Right atrium auricular region (tissue), 2 donors: ENCODE measurements around the gene LACTBL1. TPM values are rescaled to one million over a fixed set of nuclear protein-coding genes. Genes with fewer than 3 reads are reported as not detected.

Experiments used
- DNase-seq: peaks from one replicate; pipeline ENCODE4 v3.0.0-alpha.2; 2019; ENCODE audit warnings: low spot score
- H3K27ac ChIP-seq, 2 donors: fragments of 200-600 bp; sonication (generic); 1 replicate in 1 of 2; 2 replicates in 1 of 2; pipeline ENCODE4 v1.5.1; 2016 to 2019
- H3K27me3 ChIP-seq, 2 donors: fragments of 200-600 bp; sonication (generic); one replicate each; pipeline versions ENCODE4 v1.5.1 to v1.6.0; 2017 to 2019
- H3K36me3 ChIP-seq: fragments of 200-600 bp; sonication (generic); one replicate; pipeline ENCODE4 v1.5.1; 2016
- H3K4me1 ChIP-seq, 2 donors: fragments of 200-600 bp; sonication (generic); one replicate each; pipeline versions ENCODE4 v1.5.1 to v1.6.0; 2017 to 2019
- H3K4me3 ChIP-seq, 2 donors: fragments of 200-600 bp; sonication (generic); 1 replicate in 1 of 2; 2 replicates in 1 of 2; pipeline ENCODE4 v1.5.1; 2017 to 2019; ENCODE audit warnings: mild to moderate bottlenecking in 1 of 2, moderate library complexity in 1 of 2
- H3K9me3 ChIP-seq, 2 donors: fragments of 200-600 bp; sonication (generic); one replicate each; pipeline ENCODE4 v1.5.1; 2019
- total RNA-seq, 2 donors: library from RNA; depleted of rRNA; stranded (reverse); fragments of >200 nt; gene quantifications; one replicate each; pipeline ENCODE4 v1.1.0, GENCODE V29; 2016
- TF ChIP-seq, protein P1 (sequence below), 2 donors: fragments of 200-600 bp; sonication (generic); IDR thresholded peaks; one replicate each; pipeline ENCODE4 v1.5.1; 2019; ENCODE audit warnings: antibody characterized with exemption in 2 of 2

LACTBL1 gene
- total RNA-seq, 2 donors from 2014 or later: not detected

DNA sequence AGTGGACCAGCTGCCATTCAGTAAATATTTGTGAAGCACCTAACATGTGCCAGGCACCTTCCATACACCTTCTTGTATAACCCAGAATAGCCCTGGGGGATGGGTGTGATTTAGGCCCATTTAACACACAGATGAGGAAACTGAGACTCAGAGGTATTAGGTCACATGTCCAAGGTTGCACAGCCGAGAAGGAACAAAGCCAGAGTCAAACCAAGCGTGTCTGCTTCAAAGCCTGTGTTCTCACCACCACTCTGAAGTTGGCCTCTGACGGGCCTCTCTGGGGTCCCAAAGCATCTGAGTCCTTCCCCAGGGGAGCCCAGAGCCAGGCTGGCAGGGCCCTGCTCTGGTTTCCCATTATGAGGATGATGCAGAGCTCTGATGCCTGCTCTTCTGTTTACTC, 65.1 kb downstream of the LACTBL1 start:
- Histone ChIP-seq H3K4me3 (no peak overlapping the region), H3K4me1 (no peaks in the 10 kb centered on the region), H3K27me3 (no peaks in the 10 kb centered on the region), H3K9me3 (no peaks in the 10 kb centered on the region), H3K27ac (no peak overlapping the region), H3K36me3 (no peaks in the 10 kb centered on the region)
- TF ChIP-seq, protein P1, sequence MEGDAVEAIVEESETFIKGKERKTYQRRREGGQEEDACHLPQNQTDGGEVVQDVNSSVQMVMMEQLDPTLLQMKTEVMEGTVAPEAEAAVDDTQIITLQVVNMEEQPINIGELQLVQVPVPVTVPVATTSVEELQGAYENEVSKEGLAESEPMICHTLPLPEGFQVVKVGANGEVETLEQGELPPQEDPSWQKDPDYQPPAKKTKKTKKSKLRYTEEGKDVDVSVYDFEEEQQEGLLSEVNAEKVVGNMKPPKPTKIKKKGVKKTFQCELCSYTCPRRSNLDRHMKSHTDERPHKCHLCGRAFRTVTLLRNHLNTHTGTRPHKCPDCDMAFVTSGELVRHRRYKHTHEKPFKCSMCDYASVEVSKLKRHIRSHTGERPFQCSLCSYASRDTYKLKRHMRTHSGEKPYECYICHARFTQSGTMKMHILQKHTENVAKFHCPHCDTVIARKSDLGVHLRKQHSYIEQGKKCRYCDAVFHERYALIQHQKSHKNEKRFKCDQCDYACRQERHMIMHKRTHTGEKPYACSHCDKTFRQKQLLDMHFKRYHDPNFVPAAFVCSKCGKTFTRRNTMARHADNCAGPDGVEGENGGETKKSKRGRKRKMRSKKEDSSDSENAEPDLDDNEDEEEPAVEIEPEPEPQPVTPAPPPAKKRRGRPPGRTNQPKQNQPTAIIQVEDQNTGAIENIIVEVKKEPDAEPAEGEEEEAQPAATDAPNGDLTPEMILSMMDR (IDR thresholded peaks at IDR 0.05): no peak
- no peak for DNase-seq

DNA sequence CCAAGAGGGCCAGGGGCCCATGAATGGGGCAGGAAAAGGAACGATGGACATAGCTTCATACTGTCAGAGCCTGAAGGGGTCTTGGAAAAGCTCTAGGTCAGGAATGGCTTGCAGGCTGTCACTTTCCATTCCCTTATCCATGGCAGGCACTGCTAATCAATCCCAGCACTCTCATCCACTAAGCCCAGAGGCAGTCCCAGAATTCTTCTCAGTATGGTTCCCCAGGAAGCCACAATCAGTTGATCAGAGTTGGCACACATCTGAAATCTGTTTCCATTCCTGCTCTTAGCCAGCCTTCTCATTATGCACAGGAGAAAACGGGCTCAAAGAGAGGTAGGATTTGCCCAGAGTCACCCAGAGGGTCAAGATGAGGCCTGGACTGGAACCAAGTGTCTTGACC, 65.7 kb downstream of the LACTBL1 start:
- H3K9me3 ChIP-seq: no peaks in the 10 kb centered on the region
- H3K27me3 ChIP-seq: no peaks in the 10 kb centered on the region
- H3K27ac ChIP-seq: no peak overlapping the region
- TF ChIP-seq, protein P1 (IDR thresholded peaks at IDR 0.05): no peak
- DNase-seq: no peak
- H3K36me3 ChIP-seq: no peaks in the 10 kb centered on the region
- H3K4me3 ChIP-seq: no peak overlapping the region
- H3K4me1 ChIP-seq: no peaks in the 10 kb centered on the region

- TF ChIP-seq, protein P1 (IDR thresholded peaks at IDR 0.05): no peak
- H3K27me3 ChIP-seq: no peaks in the 10 kb centered on the region
- H3K27ac ChIP-seq: no peak overlapping the region
- H3K4me3 ChIP-seq: no peak overlapping the region
- H3K4me1 ChIP-seq: no peaks in the 10 kb centered on the region
- no peaks in the 10 kb centered on the region for H3K9me3 ChIP-seq
- DNase-seq: no peak
- H3K36me3 ChIP-seq: no peaks in the 10 kb centered on the region
Measured at GRCh38 chr1:22903113-22903512, 69.6 kb downstream of the LACTBL1 start.

Other genes with a start within 250 kb of the LACTBL1 start
- not detected for gene TEX46, start 43.0 kb upstream of the LACTBL1 start, total RNA-seq
- 10 to 100 TPM; 28.2 to 34.9 TPM for gene KDM1A, start 46.6 kb upstream of the LACTBL1 start, total RNA-seq
- 10 to 100 TPM; 28.7 to 29.3 TPM for gene LUZP1, start 196.0 kb upstream of the LACTBL1 start, total RNA-seq
- gene HTR1D, start 244.6 kb upstream of the LACTBL1 start, total RNA-seq: not detected